ENCODE results near the gene EHD3.

EHD3 gene

GRCh38 chr2:31202041-31202440, 31.9 kb upstream of the EHD3 start:
- H3K4me3 ChIP-seq (ENCODE audit: low read depth, low read length) = no peak overlapping the region
- no peak for TF ChIP-seq CTCF (IDR thresholded peaks at IDR 0.05; ENCODE audit: low read depth, low read length)

GRCh38 chr2:31202833-31203232, 31.1 kb upstream of the EHD3 start:
- H3K4me3 ChIP-seq (ENCODE audit: low read depth, low read length) = no peak overlapping the region
- TF ChIP-seq CTCF (IDR thresholded peaks at IDR 0.05; ENCODE audit: low read depth, low read length) = no peak

GRCh38 chr2:31203916-31204315, 30.0 kb upstream of the EHD3 start:
- no peak overlapping the region for H3K4me3 ChIP-seq (ENCODE audit: low read depth, low read length)
- TF ChIP-seq CTCF (IDR thresholded peaks at IDR 0.05; ENCODE audit: low read depth, low read length) = no peak

- no peak overlapping the region for H3K4me3 ChIP-seq (ENCODE audit: low read depth, low read length)
- no peak for TF ChIP-seq CTCF (IDR thresholded peaks at IDR 0.05; ENCODE audit: low read depth, low read length)
Measured at GRCh38 chr2:31204783-31205182, 29.2 kb upstream of the EHD3 start.

GRCh38 chr2:31205186-31205585, 28.8 kb upstream of the EHD3 start:
- H3K4me3 ChIP-seq (ENCODE audit: low read depth, low read length) = no peak overlapping the region
- no peak for TF ChIP-seq CTCF (IDR thresholded peaks at IDR 0.05; ENCODE audit: low read depth, low read length)

GRCh38 chr2:31205613-31206012, 28.3 kb upstream of the EHD3 start:
- no peak for TF ChIP-seq CTCF (IDR thresholded peaks at IDR 0.05; ENCODE audit: low read depth, low read length)
- no peak overlapping the region for H3K4me3 ChIP-seq (ENCODE audit: low read depth, low read length)

- H3K4me3 ChIP-seq (ENCODE audit: low read depth, low read length) = no peak overlapping the region
- TF ChIP-seq CTCF (IDR thresholded peaks at IDR 0.05; ENCODE audit: low read depth, low read length) = no peak
Measured at GRCh38 chr2:31207790-31208189, 26.2 kb upstream of the EHD3 start.

All from WI38 (cell line).